ENCODE results near the gene SLC39A5. TPM values are rescaled to one million over a fixed set of nuclear protein-coding genes. Genes with fewer than 3 reads are reported as not detected.

The SLC39A5 gene
- total and polyA plus RNA-seq, 8 donors = 108 to 615 (median 263) TPM

DNA sequence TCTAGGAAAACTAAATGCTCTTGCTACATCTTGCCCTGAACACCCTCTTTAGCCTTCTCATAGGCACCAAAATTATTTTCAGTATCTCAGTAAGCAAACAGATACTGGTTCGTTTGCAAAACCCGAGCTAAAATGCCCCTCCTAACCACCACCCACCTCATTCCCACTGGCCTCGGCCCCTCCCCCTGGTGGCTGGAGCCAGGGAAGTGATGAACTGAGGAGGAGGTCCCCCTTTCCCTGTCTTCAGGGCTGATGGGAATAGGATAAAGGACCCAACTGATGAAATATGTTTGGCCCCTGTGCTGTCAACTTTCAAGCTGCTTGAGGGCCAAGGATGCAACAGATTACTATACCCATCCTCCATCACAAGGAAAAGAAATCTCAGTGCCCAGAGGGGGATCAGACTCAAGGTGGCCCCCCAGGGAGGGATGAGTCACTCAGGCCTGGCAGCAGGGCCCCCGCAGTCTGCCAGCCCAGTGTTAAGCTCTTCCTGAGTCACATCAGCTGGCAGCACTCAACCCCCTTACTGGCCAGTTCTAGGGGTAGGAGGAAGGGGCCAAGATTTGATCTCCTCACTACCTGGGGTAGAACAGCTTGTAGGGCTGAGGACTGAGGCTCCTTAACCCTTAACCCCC is 26.6 kb downstream of the SLC39A5 start:
- Histone ChIP-seq H3K36me3 (peaks cover 0 to 39% (median 22%) of the 10 kb centered on the region in 3 donors), H3K4me3 (no peak overlapping the region), H3K27me3 (no peaks in the 10 kb centered on the region), H3K27ac (no peak overlapping the region), H3K9me3 (no peaks in the 10 kb centered on the region), H3K4me1 (peaks cover 0 to 19% (median 0%) of the 10 kb centered on the region in 3 donors)
- FAIRE-seq (no peak), ATAC-seq (no peak), DNase-seq (no peak)
- 39 to 46% methylated on average over 4 of the region's 4 CpGs for WGBS, 2 donors
- no peak for TF ChIP-seq CTCF (IDR thresholded peaks at IDR 0.05)
- intact Hi-C loops (cut with DNase I) = loop anchor here in 1 of 3 donors (10.0 kb wide), 1 partner anchor 62 kb away; no protein-coding TSS in a partner anchor

DNA sequence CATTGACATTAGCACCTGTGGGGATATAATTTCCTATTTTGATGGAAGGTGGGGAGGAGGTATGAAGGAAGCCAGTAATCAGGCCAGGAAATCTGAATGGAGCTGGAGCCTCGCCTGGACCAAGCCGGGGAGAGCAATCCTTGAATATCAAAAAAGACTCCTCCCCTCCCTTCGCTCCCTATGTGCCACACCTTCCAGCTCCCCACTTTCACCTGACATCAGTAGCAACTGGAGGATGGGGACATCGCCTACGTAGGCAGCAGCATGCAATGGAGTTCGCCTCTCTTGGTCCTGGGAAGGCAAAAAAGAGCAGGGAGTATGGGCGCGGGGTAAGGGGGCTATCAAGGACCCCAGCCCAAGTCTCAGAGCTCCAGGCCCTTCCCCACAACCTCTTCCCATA is 27.2 kb downstream of the SLC39A5 start:
- peak overlapping the region; percentile 74 to 94 (median 92) for H3K4me3 ChIP-seq
- ATAC-seq (no peak), FAIRE-seq (no peak), DNase-seq (no peak)
- no peak overlapping the region for H3K27ac ChIP-seq
- TF ChIP-seq CTCF (IDR thresholded peaks at IDR 0.05) = no peak
- intact Hi-C loops (cut with DNase I) = loop anchor here in 1 of 3 donors (10.0 kb wide), 1 partner anchor 62 kb away; no protein-coding TSS in a partner anchor
- H3K36me3 ChIP-seq = peaks cover 0 to 33% (median 19%) of the 10 kb centered on the region in 3 donors
- H3K27me3 ChIP-seq = no peaks in the 10 kb centered on the region
- H3K9me3 ChIP-seq = no peaks in the 10 kb centered on the region
- WGBS, 2 donors = 50 to 59% methylated on average over 8 of the region's 8 CpGs
- peaks cover 0 to 19% (median 0%) of the 10 kb centered on the region in 3 donors for H3K4me1 ChIP-seq

DNA sequence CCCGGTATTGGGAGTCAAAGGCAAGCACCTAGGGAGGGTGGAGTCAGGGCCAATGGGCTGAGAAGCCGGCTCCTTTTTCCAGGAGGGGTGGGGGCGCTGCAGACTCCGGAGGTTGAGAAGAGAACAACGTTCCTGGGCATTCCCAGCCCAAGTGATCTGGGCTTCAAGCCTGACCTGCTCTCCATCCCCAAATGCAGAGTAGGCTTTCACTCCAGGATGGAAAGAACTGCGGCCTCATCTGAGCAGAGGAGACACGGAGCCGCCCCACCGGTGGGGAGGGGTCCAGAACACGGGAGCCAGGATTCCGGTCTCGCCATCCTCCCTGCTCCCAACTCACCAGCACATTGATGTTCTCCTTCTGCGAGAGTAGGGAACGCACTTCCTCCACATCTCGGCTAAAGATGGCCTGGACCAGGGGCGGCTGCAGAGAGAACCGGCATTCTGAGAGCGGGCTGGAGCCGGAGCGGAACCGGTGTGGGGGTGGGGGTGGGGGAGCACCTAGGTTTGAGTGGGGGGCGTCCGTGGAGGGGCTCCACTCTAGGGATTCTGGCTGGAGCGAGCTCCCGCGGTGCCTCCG is 27.7 kb downstream of the SLC39A5 start:
- ATAC-seq (peak; percentile 34 to 51 (median 41)), FAIRE-seq (no peak), DNase-seq (no peak)
- Histone ChIP-seq H3K4me3 (peak overlapping the region; percentile 74 to 94 (median 92)), H3K27me3 (no peaks in the 10 kb centered on the region), H3K9me3 (no peaks in the 10 kb centered on the region), H3K36me3 (peaks cover 0 to 28% (median 14%) of the 10 kb centered on the region in 3 donors), H3K4me1 (peaks cover 0 to 19% (median 0%) of the 10 kb centered on the region in 3 donors), H3K27ac (peak overlapping the region; percentile 65 to 89 (median 83))
- 1% methylated on average over 27 of the region's 27 CpGs for WGBS, 2 donors
- TF ChIP-seq CTCF (IDR thresholded peaks at IDR 0.05) = no peak
- intact Hi-C loops (cut with DNase I) = loop anchor here in 1 of 3 donors (10.0 kb wide), 1 partner anchor 63 kb away; no protein-coding TSS in a partner anchor

DNA sequence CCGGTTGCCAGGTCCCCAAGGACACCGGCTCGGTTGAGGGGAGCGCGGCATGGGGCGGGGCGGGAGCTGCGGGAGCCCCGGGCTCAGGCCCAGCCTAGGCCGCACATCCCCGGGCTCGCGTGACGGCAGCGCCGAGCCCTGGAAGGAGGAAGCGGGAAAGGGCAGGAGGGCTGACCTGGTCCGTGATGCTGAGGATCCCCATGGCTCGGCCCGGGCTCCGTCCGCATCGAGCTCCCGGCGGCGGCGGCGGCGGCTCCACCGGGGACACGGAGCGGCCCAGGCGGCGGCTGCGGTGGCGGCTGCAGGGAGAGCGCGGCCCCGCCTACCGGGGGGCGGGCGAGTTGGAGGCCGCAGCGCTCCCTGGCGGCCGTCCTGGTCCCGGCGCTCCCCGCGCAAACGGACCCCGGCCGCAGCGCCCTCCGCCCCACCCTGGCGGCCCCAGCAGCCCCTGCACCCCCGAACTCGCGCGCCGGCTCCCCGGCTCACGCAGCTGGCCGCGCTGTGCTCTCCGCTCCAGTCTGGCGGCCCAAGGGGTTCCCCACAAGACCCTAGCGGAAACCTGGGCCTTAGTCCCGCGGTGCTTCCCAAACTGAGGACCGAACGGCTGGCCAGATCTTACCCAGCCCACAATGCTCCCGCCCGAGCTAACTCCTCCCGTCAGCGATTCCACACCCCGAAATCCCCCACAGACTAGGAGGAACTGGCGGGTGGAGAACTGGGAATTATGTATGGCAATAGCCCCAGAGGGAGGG is 28.4 kb downstream of the SLC39A5 start, which contains the start of gene ANKRD52:
Gene ANKRD52 (minus strand): TSS at position 317 of the 752 bp plus-strand sequence. CDS start 115 bp downstream, at position 202.
- peak within 1 kb of the TSS; percentile 74 to 94 (median 92) for H3K4me3 ChIP-seq
- no peaks in the 10 kb centered on the region for H3K9me3 ChIP-seq
- intact Hi-C loops (cut with DNase I) = loop anchor here in 1 of 3 donors (10.0 kb wide), 1 partner anchor 63 kb away; no protein-coding TSS in a partner anchor
- peaks cover 0 to 22% (median 8%) of the 10 kb centered on the region in 3 donors for H3K36me3 ChIP-seq
- no peak for FAIRE-seq
- WGBS, 2 donors = 0 to 1% methylated on average over 27 to 78 of the region's 78 CpGs
- H3K27me3 ChIP-seq = no peaks in the 10 kb centered on the region
- TF ChIP-seq CTCF (IDR thresholded peaks at IDR 0.05) = peak; percentile 51 to 82 (median 65)
- peak; percentile 97 to 99 (median 97) for ATAC-seq
- H3K4me1 ChIP-seq = peaks cover 0 to 19% (median 0%) of the 10 kb centered on the region in 3 donors
- H3K27ac ChIP-seq = peak within 1 kb of the TSS; percentile 65 to 89 (median 83)
- peak; percentile 61 to 92 (median 77) for DNase-seq
